ENCODE measurements around the gene CRK.
"Not testable (repeated sequence)": the region's sequence is repeated elsewhere in the genome, so short reads cannot be mapped to it uniquely, and the experiment has no call there.

Gene CRK

GRCh38 chr17:1384905-1385435 is 71.1 kb downstream of the CRK start:
- no peak for DNase-seq

- DNase-seq: no peak
These were observed 76.1 kb downstream of the CRK start for GRCh38 chr17:1379930-1380313.

- no peak for DNase-seq
These were observed 76.7 kb downstream of the CRK start for GRCh38 chr17:1379208-1379929.

GRCh38 chr17:1378476-1378860 is 77.6 kb downstream of the CRK start:
- DNase-seq: not testable (repeated sequence)

DNA sequence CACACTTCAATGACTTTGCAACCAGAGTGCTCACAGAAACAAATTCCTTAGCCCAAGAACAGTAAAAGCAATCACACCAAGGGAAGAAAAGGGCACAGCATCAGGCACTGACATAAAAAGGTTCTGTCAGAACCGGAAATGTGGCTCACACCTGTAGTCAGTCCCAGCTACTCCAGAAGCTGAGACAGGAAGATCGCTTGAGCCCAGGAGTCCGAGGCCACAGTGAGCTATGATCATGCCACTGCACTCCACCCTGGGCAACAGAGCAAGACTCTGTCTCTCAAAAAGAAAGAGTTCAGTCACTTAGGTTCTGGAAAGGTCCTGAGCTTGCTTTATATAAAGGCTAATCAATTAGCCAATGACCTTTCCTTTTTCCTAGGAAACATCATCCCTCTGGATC is 78.7 kb downstream of the CRK start:
- no peak for DNase-seq

DNA sequence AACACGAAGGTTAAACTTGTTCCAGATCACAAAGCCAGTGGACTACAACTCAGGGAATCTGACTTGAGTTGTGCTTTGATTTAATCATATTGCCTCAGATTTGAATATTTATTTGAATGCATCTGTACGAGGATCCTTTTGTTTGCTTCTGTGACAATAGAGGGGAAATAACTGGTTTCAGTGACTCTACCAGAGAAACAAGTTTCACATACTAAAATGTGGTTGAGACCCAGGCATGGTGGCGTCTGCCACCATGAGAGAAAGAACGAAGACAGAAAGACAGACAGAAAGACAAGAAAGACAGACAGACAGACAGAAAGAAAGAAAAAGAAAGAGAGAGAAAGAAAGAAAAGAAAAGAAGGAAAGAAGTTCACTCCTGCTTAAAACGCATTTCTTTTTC is 80.0 kb downstream of the CRK start:
- no peak for DNase-seq

- DNase-seq: no peak
These were observed 80.4 kb downstream of the CRK start for GRCh38 chr17:1375615-1376014.

- no peak for DNase-seq
These were observed 81.4 kb downstream of the CRK start for GRCh38 chr17:1374431-1375177.

DNA sequence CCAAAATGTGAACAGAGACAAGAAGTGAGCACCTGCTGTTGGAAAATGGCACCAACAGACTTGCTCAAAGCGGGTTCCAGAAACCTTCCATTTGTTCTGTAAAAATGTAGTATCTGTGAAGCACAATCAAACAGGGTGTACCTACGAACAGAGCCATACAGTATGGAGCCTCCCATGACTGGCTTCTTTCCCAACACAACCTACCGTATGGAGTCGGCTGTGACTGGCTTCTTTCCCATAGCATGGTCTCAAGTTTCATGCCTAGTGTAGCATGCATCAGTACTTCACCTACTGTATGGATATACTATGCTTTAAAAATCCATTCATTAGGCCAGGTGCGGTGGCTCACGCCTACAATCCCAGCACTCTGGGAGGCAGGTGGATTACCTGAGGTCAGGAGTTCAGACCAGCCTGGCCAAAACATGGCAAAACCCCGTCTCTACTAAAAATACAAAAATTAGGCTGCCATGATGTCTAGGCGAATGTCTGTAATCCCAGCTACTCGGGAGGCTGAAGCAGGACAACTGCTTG is 82.3 kb downstream of the CRK start:
- no peak for DNase-seq

- no peak for DNase-seq
These were observed 83.4 kb downstream of the CRK start for GRCh38 chr17:1372618-1373017.

DNA sequence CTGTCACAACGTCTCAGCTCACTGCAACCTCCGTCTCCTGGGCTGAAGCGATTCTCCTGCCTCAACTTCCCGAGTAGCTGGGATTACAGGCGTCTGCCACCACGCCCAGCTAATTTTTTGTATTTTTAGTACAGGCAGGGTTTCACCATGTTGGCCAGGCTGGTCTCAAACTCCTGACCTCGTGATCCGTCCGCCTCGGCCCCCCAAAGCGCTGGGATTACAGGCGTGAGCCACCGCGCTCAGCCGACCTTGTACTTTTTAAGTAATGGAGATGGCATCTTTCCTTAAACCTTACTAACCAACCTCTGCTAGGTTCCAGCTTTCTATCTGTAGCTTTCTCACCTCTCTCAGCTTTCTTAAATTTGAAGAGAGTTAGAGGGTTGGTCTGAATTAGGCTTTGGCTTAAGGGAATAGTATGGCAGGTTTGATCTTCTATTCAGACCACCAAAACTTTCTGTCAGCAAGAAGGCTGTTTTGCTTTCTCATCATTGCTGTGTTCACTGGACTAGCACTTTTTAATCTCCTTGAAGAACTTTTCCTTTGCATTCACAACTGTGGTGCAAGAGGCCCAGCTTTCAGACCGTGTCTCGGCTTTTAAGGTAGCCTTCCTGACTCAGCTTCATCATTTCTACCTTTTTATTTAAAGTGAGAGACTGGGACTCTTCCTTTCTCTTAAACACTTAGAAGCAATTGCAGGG is 84.0 kb downstream of the CRK start:
- DNase-seq: no peak
